Stimulated activated CD4-positive, alpha-beta T cell treated with anti-CD3 and anti-CD28 coated beads, Interleukin-4, amount 100 ng/mL, for 1 hour (primary cell): ENCODE results near the gene NARS2.
"Not testable (repeated sequence)": the region's sequence is repeated elsewhere in the genome, so short reads cannot be mapped to it uniquely, and the experiment has no call there.

ENCODE experiments used
- DNase-seq: peaks from one replicate; pipeline ENCODE4 v3.0.0-alpha.2; 2020

Gene NARS2

DNA sequence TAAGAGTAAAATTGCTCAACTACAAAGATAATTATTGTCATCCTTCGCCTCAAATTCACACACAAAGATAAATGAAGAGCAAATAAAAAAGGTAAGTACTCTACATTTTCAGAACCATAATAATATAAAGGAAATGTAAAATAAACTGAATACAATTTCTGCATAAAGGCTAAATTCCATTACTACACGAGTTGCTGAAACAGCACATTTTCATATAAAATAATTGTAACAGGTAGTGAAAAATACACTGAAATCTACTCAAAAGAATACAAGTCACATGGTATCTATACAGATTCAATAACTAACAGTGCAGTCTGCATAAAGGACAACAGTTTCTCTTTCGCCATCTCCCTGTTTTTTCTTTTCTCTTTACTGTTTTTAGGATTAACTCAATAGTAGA is 102.3 kb downstream of the NARS2 start:
- no peak for DNase-seq

DNA sequence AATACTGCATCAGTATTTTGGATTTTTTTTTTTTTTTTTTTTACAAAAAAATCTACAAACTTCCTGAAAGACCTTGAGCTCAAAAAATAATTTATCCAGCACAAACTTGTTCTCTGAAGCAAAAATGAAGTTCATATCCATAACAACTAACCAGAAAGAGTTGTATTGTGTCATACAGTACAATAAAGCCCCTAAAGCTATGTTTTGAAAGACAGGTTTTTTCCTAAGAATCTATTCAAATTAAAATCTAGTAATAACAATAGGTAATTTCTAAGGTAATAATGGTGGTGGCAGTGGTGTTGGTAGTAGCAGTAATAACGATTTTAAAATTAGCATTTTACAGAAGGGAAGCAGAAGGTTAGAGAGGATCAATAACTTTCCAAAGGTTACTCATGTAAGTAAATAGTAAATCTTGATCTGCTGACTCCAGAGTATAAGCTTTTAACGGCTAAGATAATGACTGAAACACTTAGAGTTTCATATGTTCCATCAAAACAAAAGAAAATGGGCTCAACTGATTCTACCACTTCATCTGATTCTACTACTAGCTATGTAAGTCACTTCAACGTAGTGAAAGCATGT is 103.7 kb downstream of the NARS2 start:
- no peak for DNase-seq

DNA sequence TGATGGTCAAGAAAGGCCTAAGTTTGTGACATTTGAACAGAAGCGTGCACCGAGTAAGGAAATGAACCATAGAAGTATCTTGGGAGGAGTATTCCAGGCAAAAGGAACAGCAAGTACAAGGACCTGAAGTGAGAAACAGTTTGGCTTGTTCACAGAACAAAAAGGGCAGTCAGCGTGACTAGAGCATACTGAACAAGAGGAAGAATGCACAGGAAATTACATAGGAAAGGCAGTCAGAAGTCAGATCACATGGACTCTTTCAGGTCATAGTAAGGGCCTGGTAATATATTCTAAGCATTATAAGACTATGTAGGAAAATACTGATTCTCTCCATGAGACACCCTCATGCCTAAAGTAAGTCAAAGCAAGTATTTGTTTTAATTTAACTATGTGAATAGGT is 104.8 kb downstream of the NARS2 start:
- no peak for DNase-seq

DNA sequence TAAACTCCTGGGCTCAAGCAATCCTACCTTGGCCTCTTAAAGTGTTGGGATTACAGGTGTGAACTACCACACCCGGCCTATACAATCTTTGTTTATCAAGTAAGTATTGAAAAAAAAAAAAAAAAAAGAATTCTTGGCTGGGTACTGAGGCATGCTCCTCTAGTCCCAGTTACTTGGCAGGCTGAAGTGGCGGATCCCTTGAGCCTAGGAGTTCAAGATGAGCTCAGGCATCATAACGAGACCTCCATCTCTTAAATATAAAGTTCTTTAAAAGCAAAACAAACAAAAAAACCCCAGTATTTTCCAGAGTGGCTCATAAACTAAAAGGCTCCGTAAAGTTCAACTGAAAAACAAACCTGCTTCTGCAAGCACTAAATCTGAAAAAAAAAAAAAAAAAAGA is 106.7 kb downstream of the NARS2 start:
- DNase-seq, result no peak

DNA sequence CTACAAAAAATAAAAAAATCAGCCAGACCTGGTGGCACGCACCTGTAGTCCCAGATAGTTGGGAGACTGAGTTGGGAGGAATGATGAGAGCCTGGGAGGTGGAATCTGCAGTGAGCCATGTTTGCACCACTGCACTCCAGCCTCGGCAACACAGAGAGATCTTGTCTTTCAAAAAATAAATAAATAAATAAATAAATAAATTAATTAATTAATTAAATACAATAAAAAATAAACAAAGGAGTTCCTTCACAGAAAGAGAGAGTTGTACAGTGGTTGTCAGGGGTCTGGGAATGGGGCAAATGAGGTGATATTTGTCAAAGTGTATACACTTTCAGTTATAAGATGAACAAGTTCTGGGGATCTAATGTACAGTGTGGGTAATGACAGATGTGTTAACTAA is 107.3 kb downstream of the NARS2 start:
- DNase-seq, result no peak

DNA sequence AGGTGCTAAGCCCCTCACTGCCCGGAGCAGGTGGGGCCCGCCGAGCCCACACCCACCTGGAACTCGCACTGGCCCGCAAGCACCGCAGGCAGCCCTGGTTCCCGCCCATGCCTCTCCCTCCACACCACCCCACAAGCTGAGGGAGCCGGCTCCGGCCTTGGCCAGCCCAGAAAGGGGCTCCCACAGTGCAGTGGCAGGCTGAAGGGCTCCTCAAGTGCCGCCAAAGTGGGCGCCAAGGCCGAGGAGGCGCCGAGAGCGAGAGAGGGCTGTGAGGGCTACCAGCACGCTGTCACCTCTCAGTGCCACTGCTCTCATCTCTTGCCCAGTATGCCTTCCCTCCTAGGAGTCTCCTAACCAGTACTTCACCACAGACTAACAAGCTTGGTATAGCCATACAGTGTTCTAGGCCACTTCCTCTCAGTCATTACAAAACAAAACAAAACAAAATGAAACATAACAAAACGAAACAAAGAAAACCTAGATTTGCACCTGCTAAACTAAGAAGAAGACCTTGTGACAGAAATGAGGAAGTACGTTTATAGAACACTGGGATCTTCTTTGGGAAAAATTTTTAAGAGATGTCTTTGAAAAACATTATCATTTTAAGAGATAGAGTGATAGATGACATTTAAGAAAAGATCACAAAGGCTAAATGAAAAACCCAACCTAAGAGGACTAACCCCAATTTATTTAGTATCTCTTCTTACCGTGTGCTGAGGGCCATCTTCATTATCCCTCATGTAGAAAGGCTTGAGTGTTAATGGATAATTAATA is 109.3 kb downstream of the NARS2 start:
- DNase-seq, result no peak

DNA sequence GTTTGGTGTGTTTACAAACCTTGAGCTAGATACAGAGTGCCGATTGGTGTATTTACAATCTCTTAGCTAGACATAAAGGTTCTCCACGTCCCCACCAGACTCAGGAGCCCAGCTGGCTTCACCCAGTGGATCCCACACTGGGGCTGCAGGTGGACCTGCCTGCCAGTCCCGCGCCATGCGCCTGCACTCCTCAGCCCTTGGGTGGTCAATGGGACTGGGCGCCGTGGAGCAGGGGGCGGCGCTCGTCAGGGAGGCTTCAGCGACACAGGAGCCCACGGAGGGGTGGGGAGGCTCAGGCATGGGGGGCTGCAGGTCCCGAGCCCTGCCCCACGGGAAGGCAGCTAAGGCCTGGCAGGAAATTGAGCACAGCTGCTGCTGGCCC is 109.9 kb downstream of the NARS2 start:
- DNase-seq, result not testable (repeated sequence)

DNA sequence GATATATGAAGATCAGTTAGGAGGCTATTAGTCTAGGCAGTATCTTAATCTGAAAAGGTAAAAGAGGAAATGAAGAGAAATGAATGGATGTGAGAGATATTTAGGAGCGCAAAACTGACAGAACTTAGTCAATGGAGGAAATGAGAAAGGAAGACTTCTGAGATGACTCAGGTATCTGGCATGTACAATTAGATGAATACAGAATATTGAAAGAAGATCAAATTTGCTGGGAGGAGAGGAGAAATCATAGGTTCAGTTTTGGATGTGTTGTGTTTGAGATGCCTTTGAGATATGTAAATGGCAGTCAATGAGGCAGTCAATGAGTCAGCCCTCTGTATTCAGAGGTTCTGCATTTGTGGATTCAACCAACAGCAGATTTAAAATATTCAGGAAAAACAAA is 114.2 kb downstream of the NARS2 start:
- no peak for DNase-seq

DNA sequence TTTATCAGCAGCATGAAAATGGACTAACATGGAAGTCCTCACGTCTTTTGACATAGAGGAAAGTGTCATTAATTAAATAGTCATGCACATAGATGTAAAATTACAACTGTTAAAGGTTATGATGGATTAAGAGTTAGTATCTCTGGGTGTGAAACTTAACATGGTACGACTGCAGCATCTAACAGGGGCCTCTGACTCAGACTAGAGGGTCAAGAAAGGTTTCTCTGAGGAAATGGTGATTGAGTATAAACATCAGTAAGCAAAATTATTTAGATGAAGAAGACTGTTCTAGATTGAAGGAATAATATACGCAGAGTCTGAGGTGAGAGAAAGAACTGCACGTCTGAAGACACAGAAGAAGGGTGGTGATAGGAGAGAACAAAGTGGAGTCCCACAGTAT is 114.9 kb downstream of the NARS2 start:
- DNase-seq, result no peak

DNA sequence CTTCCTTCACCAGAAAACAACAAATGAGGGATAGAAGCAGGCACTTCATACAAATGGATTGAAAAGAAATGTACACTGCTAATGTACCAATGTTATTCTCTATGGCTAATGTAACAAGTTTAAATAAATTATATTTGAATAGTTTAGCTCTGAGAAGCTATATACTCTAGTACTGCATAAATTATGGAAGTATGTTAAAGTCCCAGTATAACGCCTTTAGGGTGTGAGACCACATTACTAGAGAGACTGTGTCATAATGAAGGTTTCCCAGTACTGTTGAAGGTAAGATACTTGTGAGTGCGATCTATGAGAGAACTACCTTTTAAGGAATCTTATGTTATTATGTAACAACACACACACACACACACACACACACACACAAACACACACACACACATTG is 117.2 kb downstream of the NARS2 start:
- DNase-seq, result no peak

DNA sequence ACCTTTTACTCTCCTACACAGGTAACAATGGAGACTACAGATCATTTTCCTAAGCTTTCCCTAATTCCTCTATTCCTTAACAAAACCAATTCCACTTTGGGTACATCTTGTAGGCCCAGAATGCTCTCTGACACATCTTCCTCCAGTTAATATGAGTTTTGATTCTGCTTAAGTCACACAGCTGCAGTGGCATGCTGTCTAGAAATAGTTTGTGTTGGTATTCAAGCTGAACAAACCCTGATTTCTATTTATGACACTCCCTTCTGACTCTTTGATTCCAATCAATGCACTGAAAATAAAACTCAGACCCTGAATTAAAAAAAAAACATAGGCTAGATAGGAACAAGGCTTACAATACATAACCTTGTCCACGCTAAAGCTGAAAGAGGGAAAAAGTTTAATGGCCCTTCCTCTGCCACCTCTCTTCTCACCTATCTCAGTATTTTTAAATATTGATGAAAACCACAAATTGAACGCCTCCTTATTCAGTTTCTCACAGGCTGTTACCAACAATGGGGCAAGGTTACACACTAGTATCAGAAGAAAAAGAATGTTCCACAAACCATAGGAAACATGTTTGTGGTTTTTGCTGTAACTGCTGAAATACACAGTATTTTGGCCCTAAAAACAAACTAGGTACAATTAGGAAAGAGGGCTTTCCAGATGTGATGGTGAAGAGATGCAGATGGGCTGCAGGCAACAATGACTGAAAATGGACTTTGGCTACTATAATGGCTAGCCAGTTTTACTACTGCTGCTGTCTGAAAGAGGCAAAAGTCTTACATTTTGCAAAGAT is 121.3 kb downstream of the NARS2 start:
- no peak for DNase-seq

DNA sequence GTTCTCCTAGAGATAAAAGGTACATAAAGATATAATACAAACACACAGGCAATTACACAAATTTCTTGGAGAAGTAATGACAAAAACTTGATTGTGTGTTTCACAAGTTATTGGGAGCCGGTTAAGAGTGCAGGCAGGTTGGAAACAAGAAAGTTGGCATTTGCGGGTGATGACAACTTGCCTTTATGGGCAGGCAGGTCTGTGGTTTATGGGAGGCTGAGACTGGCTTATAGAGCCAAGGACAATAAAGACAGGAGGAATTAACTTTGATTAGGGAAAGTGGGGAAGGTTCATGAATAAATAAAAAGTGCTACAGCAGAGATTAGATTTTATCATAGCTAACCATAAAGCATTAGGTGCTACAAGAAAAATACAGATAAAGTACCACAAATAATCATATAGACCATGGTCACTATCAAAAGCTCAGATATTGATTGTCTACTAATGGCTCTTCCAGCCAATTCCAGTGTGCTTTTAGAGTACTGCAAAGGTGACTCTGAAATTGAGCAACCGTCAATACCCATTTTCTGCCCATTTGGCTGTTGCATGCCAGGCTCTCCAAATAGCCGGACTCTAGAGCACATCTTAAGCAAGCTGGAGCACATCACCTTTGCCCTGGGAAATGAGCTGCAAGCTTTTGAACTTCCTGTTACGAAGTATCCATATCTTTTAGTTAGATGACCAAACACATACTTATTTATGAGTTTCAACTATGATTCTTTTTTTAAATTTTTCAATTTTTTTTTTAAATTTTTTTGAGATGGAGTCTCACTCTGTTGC is 123.1 kb downstream of the NARS2 start:
- no peak for DNase-seq

DNA sequence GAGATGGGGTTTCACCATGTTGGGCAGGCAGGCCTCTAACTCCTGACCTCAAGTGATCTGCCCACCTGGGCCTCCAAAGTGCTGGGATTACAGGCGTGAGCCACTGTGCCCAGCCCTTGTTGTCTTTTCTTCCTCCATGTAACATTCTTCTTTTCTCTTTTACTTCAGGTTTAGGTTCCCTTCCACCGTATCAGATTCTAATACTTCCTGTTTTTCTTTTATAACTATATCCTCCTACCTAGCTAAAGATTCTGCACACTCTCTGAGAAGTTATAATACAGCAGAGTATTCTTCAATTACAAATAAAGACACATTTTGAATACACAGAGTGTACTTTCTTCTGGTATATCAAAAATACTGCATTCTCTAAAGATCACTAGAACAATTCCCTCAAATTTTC is 123.8 kb downstream of the NARS2 start:
- no peak for DNase-seq

DNA sequence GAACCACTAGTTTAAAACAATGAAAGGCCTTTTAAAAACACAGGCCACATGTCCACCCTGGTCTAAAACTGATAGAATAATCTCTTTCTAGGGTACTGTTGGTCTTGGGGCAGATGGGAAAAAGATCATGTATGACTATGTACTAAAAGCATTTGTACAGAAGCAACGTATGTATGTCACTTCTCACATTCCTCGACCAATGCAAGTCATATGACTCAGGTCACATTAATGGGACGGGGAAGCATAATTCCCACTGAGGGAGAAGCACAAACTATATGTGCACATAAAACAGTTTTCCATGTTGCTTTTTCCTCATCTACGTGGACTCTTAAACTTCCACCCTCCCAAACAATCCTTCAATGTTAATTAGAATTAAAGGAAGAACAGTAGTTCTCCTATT is 124.8 kb downstream of the NARS2 start:
- DNase-seq, result no peak

DNA sequence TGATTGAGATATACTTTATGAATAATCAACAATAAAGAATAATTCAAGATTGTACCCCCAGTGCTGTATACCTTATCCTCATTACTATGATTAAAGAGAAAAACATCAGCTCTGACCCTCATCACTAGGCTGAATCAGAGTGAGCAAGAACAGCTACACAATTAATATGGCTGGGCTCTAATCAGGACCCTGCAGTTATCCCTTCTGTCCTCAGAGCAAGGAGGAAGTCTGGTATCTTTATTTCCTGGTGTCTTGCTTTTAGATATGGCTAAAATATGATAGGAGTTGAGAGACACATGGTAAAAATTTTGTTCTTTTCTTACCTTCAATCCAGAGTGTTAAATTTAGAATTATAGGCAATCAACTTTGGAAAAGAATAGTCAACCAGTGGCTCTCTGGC is 128.5 kb downstream of the NARS2 start:
- DNase-seq, result no peak

DNA sequence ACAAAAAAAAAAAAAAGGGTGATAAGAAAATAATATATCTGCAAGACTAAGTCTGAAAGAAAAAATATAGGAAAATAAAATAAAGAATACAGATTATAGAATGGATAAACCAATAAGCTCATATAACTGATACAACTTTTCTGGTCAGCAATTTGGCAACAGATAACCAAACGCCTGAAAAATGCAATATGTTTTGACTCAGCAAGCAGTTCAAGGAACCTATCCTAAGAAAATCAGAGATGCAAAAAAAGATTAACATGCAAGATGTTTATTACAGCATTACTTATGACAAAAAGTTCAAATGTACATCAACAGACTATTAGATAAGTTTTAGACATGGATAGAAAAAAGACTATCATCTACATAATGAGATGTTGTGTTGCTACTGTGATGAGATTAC is 129.9 kb downstream of the NARS2 start:
- DNase-seq, result no peak

DNA sequence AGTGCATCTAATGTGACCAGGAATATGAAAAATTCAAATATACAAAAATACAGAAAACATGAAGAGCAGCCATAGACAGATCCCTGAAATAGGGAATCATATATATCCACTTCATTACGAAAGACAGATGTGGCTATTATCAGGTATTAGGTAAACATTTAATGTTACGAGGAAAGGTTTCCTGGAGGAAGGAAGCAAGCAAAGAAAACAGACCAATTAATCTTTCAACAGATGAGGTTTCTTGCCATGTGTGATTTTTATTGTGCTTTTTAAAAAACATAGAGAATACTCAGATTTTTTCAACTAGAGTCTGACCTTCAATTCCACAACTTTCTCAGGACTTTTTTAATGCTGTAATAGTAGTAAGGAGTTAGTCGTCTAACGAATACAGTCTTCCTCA is 132.7 kb downstream of the NARS2 start:
- DNase-seq, result no peak

DNA sequence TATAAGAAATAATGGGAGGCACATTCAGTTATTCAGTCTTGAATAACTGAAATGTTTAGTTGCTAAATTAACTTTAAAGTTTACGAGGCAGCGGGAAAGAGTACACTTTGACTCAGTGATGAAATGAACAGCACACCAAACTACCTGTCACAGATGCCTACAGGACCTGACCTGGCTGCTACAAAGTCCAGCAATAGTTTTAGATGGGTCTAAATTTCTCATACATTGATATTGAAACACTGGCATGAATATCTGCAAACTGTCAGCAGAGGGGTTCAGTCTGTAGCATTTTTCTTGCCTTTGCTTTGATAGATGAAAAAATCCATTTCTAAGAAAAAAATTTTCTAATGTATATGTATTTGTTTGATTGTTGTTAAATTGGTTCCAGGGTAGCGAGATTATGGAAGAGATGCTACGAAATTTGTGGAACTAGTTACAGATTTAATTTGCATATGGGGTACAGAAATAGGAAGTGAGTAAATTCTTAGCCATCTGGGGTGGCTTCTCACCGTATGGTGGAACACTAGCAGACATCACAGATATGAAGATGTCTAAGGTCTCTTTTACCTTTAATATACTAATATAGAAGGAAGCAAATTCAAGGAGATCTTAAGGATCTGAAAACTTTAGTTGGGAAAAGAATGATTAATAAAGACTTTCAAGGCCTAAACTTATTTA is 136.2 kb downstream of the NARS2 start:
- no peak for DNase-seq

DNA sequence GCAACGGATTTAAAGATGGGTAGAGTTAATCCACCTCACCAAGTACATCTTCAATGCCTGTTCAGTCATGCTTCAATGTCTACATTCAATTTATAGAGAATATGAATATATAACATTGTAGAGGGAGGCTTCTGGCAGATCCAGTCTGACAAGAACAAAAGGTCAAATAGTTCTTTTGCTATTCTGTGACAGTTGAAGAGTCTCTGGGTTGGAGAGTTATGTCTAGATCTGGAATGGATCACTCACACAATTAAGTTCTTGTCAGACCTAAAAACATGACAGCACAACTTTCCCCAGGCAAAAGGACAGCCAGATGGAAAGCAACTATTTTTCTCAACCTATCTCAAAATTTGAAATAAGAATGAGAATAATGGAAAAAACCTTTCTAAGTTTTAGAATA is 141.7 kb downstream of the NARS2 start:
- no peak for DNase-seq

DNA sequence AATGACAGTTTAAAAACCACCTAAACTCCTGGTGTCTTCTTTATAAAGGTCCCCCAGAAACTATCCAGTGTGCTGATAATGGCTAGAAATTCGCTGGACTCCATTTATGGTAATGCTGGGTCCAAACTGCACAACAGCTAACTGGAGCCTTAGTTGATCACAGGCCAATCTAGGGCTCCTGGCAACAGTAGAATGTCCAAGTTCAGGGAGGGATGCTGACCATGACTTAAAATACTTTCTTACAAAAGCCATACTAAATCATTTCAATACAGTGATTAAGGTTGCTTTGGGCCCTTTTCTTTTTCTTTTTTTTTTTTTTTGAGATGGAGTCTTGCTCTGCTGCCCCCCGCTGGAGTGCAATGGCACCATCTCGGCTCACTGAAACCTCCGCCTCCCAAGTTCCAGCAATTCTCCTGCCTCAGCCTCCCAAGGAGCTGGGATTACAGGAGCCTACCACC is 142.6 kb downstream of the NARS2 start:
- DNase-seq, result no peak

DNA sequence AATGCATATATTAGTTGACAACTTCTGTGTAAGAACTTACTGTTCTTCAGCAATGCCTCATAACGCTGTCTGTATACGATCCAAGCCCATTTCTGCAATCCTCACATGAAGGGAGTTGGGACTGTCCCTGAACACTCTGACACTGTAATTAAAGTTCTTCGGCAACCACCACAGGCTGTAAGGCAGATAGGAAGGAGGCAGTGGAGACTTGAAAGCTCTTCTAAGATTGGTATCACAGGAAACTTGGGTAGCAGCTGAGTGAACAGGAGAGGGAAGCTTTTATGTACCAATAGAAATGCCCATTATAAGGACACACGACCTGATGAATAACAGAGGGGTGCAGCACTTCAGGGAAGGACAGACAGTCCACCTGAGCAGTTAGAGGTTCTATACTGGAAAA is 145.0 kb downstream of the NARS2 start:
- DNase-seq, result no peak

DNA sequence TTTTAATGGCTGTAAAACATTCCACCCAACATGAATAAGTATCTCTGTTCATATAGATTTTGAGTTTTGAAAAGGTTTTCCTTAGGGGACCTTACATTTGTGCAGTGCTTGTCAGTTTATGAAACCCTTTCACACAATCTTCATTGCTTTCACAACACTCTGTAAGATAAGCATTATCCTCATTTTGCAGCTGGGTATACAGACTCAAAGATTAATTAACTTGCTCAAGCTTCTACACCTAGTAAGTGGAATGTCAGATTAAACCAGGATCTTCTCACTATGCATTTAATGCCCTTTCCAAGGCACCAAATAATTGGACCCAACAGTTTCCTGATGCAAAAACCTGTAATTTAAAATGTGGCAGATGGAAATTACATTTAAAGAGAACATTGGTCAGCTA is 145.5 kb downstream of the NARS2 start:
- no peak for DNase-seq

DNA sequence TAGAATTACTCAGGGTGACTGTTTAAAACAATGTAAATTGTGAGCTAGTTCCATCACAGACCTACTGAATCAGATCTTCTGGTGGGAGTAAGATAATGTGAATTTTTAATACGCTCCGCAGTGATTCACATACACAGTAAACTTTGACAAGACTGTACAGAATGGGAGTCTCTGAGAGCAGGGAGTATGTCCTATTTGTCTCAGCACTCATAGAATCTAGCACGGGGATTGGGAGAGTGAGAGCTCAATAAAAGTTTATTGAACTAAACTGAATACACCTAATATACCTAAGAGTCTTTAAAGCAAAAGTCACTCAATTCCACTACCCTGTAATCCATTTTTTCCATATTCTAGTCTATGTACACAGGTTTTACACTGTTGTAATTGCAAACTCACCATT is 145.9 kb downstream of the NARS2 start:
- no peak for DNase-seq
